ENCODE results near the gene JMY.
A peak's percentile ranks its signal among the peaks of the same experiment; 100 is the strongest.

The JMY gene

GRCh38 chr5:79193643-79194042 is 42.3 kb upstream of the JMY start:
- Histone ChIP-seq H3K36me3 (replicated peaks) (no peaks in the 10 kb centered on the region), H3K27me3 (replicated peaks) (no peaks in the 10 kb centered on the region), H3K27ac (no peak overlapping the region), H3K4me3 (ENCODE audit: low read depth, low read length) (no peak overlapping the region)
- TF ChIP-seq, protein P1, sequence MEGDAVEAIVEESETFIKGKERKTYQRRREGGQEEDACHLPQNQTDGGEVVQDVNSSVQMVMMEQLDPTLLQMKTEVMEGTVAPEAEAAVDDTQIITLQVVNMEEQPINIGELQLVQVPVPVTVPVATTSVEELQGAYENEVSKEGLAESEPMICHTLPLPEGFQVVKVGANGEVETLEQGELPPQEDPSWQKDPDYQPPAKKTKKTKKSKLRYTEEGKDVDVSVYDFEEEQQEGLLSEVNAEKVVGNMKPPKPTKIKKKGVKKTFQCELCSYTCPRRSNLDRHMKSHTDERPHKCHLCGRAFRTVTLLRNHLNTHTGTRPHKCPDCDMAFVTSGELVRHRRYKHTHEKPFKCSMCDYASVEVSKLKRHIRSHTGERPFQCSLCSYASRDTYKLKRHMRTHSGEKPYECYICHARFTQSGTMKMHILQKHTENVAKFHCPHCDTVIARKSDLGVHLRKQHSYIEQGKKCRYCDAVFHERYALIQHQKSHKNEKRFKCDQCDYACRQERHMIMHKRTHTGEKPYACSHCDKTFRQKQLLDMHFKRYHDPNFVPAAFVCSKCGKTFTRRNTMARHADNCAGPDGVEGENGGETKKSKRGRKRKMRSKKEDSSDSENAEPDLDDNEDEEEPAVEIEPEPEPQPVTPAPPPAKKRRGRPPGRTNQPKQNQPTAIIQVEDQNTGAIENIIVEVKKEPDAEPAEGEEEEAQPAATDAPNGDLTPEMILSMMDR (IDR thresholded peaks at IDR 0.05; ENCODE audit: low read depth, low read length, missing control alignments), result no peak
- in situ Hi-C loops (cut with HindIII; ENCODE audit: low pct_ligation_motif_present, low sequenced_read_pairs), result no loop called here
- no peak for DNase-seq

DNA sequence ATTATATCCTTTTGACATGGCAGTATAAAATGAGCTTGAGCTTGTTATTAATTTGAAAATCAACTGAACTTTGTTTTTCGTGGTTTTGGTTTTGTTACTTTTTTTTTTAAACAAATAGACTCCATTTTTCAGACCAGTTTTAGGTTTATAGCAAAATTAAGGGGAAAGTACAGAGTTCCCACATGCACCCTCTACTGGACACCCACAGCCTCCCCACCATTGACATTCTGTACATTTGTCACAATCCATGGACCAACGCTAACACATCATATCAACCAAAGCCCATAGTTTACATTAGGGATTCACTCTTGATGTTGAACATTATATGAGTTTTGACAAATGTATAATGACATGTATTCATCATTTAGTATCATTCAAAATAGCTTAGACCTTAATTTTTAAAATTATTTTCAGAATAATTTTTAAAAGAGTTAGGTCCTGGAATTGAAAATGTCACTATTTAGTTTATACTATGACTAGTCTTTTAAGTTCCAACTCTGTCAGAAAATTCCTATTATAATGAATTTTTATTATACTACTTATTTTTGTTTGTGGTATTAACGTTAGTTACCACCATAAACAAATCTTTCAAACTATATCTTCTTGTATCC is 35.3 kb upstream of the JMY start:
- H3K27me3 ChIP-seq (replicated peaks), result no peaks in the 10 kb centered on the region
- peak; percentile 6 for DNase-seq
- in situ Hi-C loops (cut with HindIII; ENCODE audit: low pct_ligation_motif_present, low sequenced_read_pairs), result no loop called here
- H3K36me3 ChIP-seq (replicated peaks), result no peaks in the 10 kb centered on the region
- no peak overlapping the region for H3K4me3 ChIP-seq (ENCODE audit: low read depth, low read length)
- TF ChIP-seq, protein P1 (IDR thresholded peaks at IDR 0.05; ENCODE audit: low read depth, low read length, missing control alignments), result peak; percentile 78
- no peak overlapping the region for H3K27ac ChIP-seq

GRCh38 chr5:79201206-79201605 is 34.7 kb upstream of the JMY start:
- no peak overlapping the region for H3K27ac ChIP-seq
- in situ Hi-C loops (cut with HindIII; ENCODE audit: low pct_ligation_motif_present, low sequenced_read_pairs), result no loop called here
- H3K4me3 ChIP-seq (ENCODE audit: low read depth, low read length), result no peak overlapping the region
- TF ChIP-seq, protein P1 (IDR thresholded peaks at IDR 0.05; ENCODE audit: low read depth, low read length, missing control alignments), result no peak
- no peaks in the 10 kb centered on the region for H3K36me3 ChIP-seq (replicated peaks)
- DNase-seq, result no peak
- H3K27me3 ChIP-seq (replicated peaks), result no peaks in the 10 kb centered on the region

- Histone ChIP-seq H3K4me3 (ENCODE audit: low read depth, low read length) (no peak overlapping the region), H3K27ac (no peak overlapping the region), H3K27me3 (replicated peaks) (no peaks in the 10 kb centered on the region), H3K36me3 (replicated peaks) (no peaks in the 10 kb centered on the region)
- TF ChIP-seq, protein P1 (IDR thresholded peaks at IDR 0.05; ENCODE audit: low read depth, low read length, missing control alignments), result no peak
- in situ Hi-C loops (cut with HindIII; ENCODE audit: low pct_ligation_motif_present, low sequenced_read_pairs), result no loop called here
- peak; percentile 9 for DNase-seq
Measured at GRCh38 chr5:79202076-79202475, 33.9 kb upstream of the JMY start.

- TF ChIP-seq, protein P1 (IDR thresholded peaks at IDR 0.05; ENCODE audit: low read depth, low read length, missing control alignments), result no peak
- no peak overlapping the region for H3K4me3 ChIP-seq (ENCODE audit: low read depth, low read length)
- in situ Hi-C loops (cut with HindIII; ENCODE audit: low pct_ligation_motif_present, low sequenced_read_pairs), result no loop called here
Measured at GRCh38 chr5:79205965-79206364, 30.0 kb upstream of the JMY start.

DNA sequence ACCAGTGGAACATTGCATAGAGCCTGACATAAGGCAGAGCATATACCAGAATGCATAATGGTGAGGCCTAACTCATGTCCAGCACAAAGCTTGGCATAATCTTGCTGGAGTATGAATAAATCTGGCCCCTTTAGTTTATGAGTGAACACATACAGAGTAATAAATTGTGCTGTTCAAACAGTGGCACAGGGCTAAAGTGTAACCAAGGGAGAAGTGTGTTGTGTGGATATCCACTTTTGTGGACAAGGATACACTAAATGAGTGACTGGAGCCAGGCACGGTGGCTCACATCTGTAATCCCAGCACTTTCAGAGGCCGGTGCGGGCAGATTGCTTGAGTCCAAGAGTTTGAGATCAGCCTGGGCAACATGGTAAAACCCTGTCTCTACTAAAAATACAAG is 29.4 kb upstream of the JMY start:
- in situ Hi-C loops (cut with HindIII; ENCODE audit: low pct_ligation_motif_present, low sequenced_read_pairs), result no loop called here
- Histone ChIP-seq H3K27ac (no peak overlapping the region), H3K36me3 (replicated peaks) (no peaks in the 10 kb centered on the region), H3K27me3 (replicated peaks) (no peaks in the 10 kb centered on the region), H3K4me3 (ENCODE audit: low read depth, low read length) (no peak overlapping the region)
- no peak for DNase-seq
- TF ChIP-seq, protein P1 (IDR thresholded peaks at IDR 0.05; ENCODE audit: low read depth, low read length, missing control alignments), result no peak

More at GRCh38 chr5:79205965-79206364, 30.0 kb upstream of the JMY start:
- Histone ChIP-seq H3K27ac (no peak overlapping the region), H3K27me3 (replicated peaks) (no peaks in the 10 kb centered on the region), H3K36me3 (replicated peaks) (no peaks in the 10 kb centered on the region)
- DNase-seq, result no peak

Data from brain microvascular endothelial cell (primary cell).